HEK293 (cell line): ENCODE measurements around the gene GNG5.
A peak's percentile ranks its signal among the peaks of the same experiment; 100 is the strongest.

ENCODE experiments used
- CTCF ChIA-PET: fragments of 350-600 bp; formaldehyde crosslinking; extraction: SDS; loops from one replicate; lab custom pipeline; 2021; ENCODE audit warnings: antibody characterized with exemption; lab: Yijun Ruan, JAX
- POLR2A ChIA-PET: fragments of 300-600 bp; formaldehyde crosslinking; extraction: SDS; loops from one replicate; lab custom pipeline; 2020; ENCODE audit warnings: antibody characterized with exemption, inconsistent platforms; lab: Yijun Ruan, JAX
- H3K27ac ChIP-seq: fragments of 200-500 bp; sonication (Bioruptor generic); 2 replicates; pipeline ENCODE4 v1.5.1; 2014; ENCODE audit warnings: low read depth, low read length, control low read depth, inconsistent platforms; ENCODE audit errors: extremely low read depth
- H3K36me3 ChIP-seq, 2 experiments: fragments of 200-500 bp in 1 of 2; sonication (Bioruptor generic) in 1 of 2; 1 replicate in 1 of 2; 2 replicates in 1 of 2; pipeline ENCODE4 v1.5.1; 2014 to 2017; ENCODE audit warnings: inconsistent platforms in 2 of 2, low read length in 2 of 2; ENCODE audit not compliant: control insufficient read depth in 2 of 2, insufficient read depth in 1 of 2
- H3K4me1 ChIP-seq: fragments of 200-500 bp; sonication (Bioruptor generic); 2 replicates; pipeline ENCODE4 v1.5.1; 2014; ENCODE audit warnings: mild to moderate bottlenecking, low read length, inconsistent platforms; ENCODE audit not compliant: control insufficient read depth, insufficient read depth
- H3K4me3 ChIP-seq: 2 replicates; pipeline ENCODE4 v1.5.1; 2011; ENCODE audit warnings: low read depth, mild to moderate bottlenecking, control low read depth, low read length, moderate library complexity
- H3K9me3 ChIP-seq: fragments of 200-500 bp; sonication (Bioruptor generic); 2 replicates; pipeline ENCODE4 v1.5.1; 2014; ENCODE audit warnings: low read depth, low read length, inconsistent platforms; ENCODE audit not compliant: control insufficient read depth, insufficient read depth
- BCL11A ChIP-seq: fragments of 450-650 bp; formaldehyde crosslinking; IDR thresholded peaks from 2 replicates; pipeline ENCODE4 v1.5.1; 2016; ENCODE audit warnings: low read depth, missing biosample characterization, missing genetic modification characterization
- BCL11B ChIP-seq: fragments of 450-650 bp; formaldehyde crosslinking; IDR thresholded peaks from 2 replicates; pipeline ENCODE4 v1.5.1; 2016; ENCODE audit warnings: low read depth, missing biosample characterization, missing genetic modification characterization
- EGR2 ChIP-seq: fragments of 450-650 bp; formaldehyde crosslinking; IDR thresholded peaks from 2 replicates; pipeline ENCODE4 v1.5.1; 2016; ENCODE audit warnings: low read depth, missing biosample characterization, missing genetic modification characterization
- KLF8 ChIP-seq: fragments of 450-650 bp; formaldehyde crosslinking; IDR thresholded peaks from 2 replicates; pipeline ENCODE4 v1.5.1; 2016; ENCODE audit warnings: missing biosample characterization, missing genetic modification characterization
- KLF9 ChIP-seq: fragments of 450-650 bp; formaldehyde crosslinking; IDR thresholded peaks from 2 replicates; pipeline ENCODE4 v1.5.1; 2016; ENCODE audit warnings: missing biosample characterization, missing genetic modification characterization, low read depth
- SCRT2 ChIP-seq: fragments of 450-650 bp; formaldehyde crosslinking; IDR thresholded peaks from 2 replicates; pipeline ENCODE4 v1.5.1; 2016; ENCODE audit warnings: missing biosample characterization, missing genetic modification characterization
- YY2 ChIP-seq: fragments of 450-650 bp; formaldehyde crosslinking; IDR thresholded peaks from 2 replicates; pipeline ENCODE4 v1.5.1; 2016; ENCODE audit warnings: missing biosample characterization, missing genetic modification characterization
- ZBTB20 ChIP-seq: fragments of 450-650 bp; formaldehyde crosslinking; IDR thresholded peaks from 2 replicates; pipeline ENCODE4 v1.5.1; 2016; ENCODE audit warnings: missing biosample characterization, missing genetic modification characterization
- ZBTB26 ChIP-seq: fragments of 450-650 bp; formaldehyde crosslinking; optimal IDR thresholded peaks from 2 replicates; pipeline ENCODE3; 2016; ENCODE audit warnings: missing biosample characterization, mild to moderate bottlenecking, missing genetic modification characterization
- ZFP37 ChIP-seq: fragments of 450-650 bp; formaldehyde crosslinking; IDR thresholded peaks from 2 replicates; pipeline ENCODE4 v1.5.1; 2016; ENCODE audit warnings: missing biosample characterization, missing genetic modification characterization
- ZNF10 ChIP-seq: fragments of 450-650 bp; formaldehyde crosslinking; IDR thresholded peaks from 2 replicates; pipeline ENCODE4 v1.5.1; 2017; ENCODE audit warnings: missing biosample characterization, missing genetic modification characterization
- ZNF121 ChIP-seq: fragments of 450-650 bp; formaldehyde crosslinking; IDR thresholded peaks from 2 replicates; pipeline ENCODE4 v1.5.1; 2016; ENCODE audit warnings: missing biosample characterization, missing genetic modification characterization
- ZNF138 ChIP-seq: fragments of 450-650 bp; formaldehyde crosslinking; IDR thresholded peaks from 2 replicates; pipeline ENCODE4 v1.5.1; 2016; ENCODE audit warnings: missing biosample characterization, missing genetic modification characterization, borderline replicate concordance
- ZNF184 ChIP-seq: fragments of 450-650 bp; IDR thresholded peaks from 2 replicates; pipeline ENCODE4 v1.5.1; 2018; ENCODE audit warnings: missing biosample characterization, mild to moderate bottlenecking, missing genetic modification characterization
- ZNF214 ChIP-seq: fragments of 450-650 bp; formaldehyde crosslinking; IDR thresholded peaks from 2 replicates; pipeline ENCODE4 v1.5.1; 2017; ENCODE audit warnings: missing biosample characterization, mild to moderate bottlenecking, missing genetic modification characterization, borderline replicate concordance
- ZNF266 ChIP-seq: fragments of 450-650 bp; formaldehyde crosslinking; IDR thresholded peaks from 2 replicates; pipeline ENCODE4 v1.5.1; 2016; ENCODE audit warnings: missing biosample characterization, missing genetic modification characterization, low read depth
- ZNF292 ChIP-seq: fragments of 450-650 bp; formaldehyde crosslinking; IDR thresholded peaks from 2 replicates; pipeline ENCODE4 v1.5.1; 2016; ENCODE audit warnings: low read depth, missing biosample characterization, missing genetic modification characterization, borderline replicate concordance
- ZNF302 ChIP-seq: fragments of 450-650 bp; formaldehyde crosslinking; IDR thresholded peaks from 2 replicates; pipeline ENCODE4 v1.5.1; 2016; ENCODE audit warnings: missing biosample characterization, missing genetic modification characterization, low read depth
- ZNF433 ChIP-seq: fragments of 450-650 bp; formaldehyde crosslinking; IDR thresholded peaks from 2 replicates; pipeline ENCODE4 v1.5.1; 2016; ENCODE audit warnings: missing biosample characterization, missing genetic modification characterization, low read depth
- ZNF510 ChIP-seq: fragments of 450-650 bp; formaldehyde crosslinking; IDR thresholded peaks from 2 replicates; pipeline ENCODE4 v1.5.1; 2018; ENCODE audit warnings: mild to moderate bottlenecking, missing genetic modification characterization, missing biosample characterization; ENCODE audit not compliant: insufficient replicate concordance
- ZNF514 ChIP-seq: fragments of 450-650 bp; formaldehyde crosslinking; IDR thresholded peaks from 2 replicates; pipeline ENCODE4 v1.5.1; 2016; ENCODE audit warnings: missing biosample characterization, missing genetic modification characterization
- ZNF521 ChIP-seq: fragments of 450-650 bp; formaldehyde crosslinking; IDR thresholded peaks from 2 replicates; pipeline ENCODE4 v1.5.1; 2017; ENCODE audit warnings: missing biosample characterization, mild to moderate bottlenecking, missing genetic modification characterization
- ZNF548 ChIP-seq: fragments of 450-650 bp; formaldehyde crosslinking; IDR thresholded peaks from 2 replicates; pipeline ENCODE4 v1.5.1; 2016; ENCODE audit warnings: missing biosample characterization, missing genetic modification characterization
- ZNF555 ChIP-seq: fragments of 450-650 bp; formaldehyde crosslinking; conservative IDR thresholded peaks from 2 replicates; pipeline ENCODE4 v1.5.1; 2017; ENCODE audit warnings: missing biosample characterization, mild to moderate bottlenecking, missing genetic modification characterization, inconsistent platforms
- ZNF610 ChIP-seq: fragments of 450-650 bp; formaldehyde crosslinking; IDR thresholded peaks from 2 replicates; pipeline ENCODE4 v1.5.1; 2016; ENCODE audit warnings: missing biosample characterization, missing genetic modification characterization, borderline replicate concordance
- ZNF704 ChIP-seq: fragments of 450-650 bp; formaldehyde crosslinking; IDR thresholded peaks from 2 replicates; pipeline ENCODE4 v1.5.1; 2016; ENCODE audit warnings: missing biosample characterization, missing genetic modification characterization
- ZNF776 ChIP-seq: fragments of 450-650 bp; formaldehyde crosslinking; IDR thresholded peaks from 2 replicates; pipeline ENCODE4 v1.5.0; 2017; ENCODE audit warnings: missing biosample characterization, missing genetic modification characterization, borderline replicate concordance
- ZSCAN5A ChIP-seq: fragments of 450-650 bp; formaldehyde crosslinking; IDR thresholded peaks from 2 replicates; pipeline ENCODE4 v1.5.1; 2016; ENCODE audit warnings: missing biosample characterization, missing genetic modification characterization

Gene GNG5

GRCh38 chr1:84479998-84480397 lies 26.4 kb downstream of the GNG5 start:
- no peak overlapping the region for H3K27ac ChIP-seq
- CTCF ChIA-PET, result interaction anchor here (0.6 to 1.4 kb wide), 7 partner anchors 24 to 273 kb away, joined by 3 to 5 read pairs (median 3); no protein-coding TSS in a partner anchor
- POLR2A ChIA-PET, result interaction anchor here (0.7 to 1.9 kb wide), 3 partner anchors 10 to 94 kb away, joined by 3 to 6 read pairs (median 4); partner anchors contain the start of genes CTBS and SPATA1
- TF ChIP-seq ZBTB26 (tag by site-specific recombination), result no peak
- no peak for TF ChIP-seq ZNF302
- no peak for TF ChIP-seq ZNF514 (tag by site-specific recombination)
- no peak for TF ChIP-seq KLF9 (tag by site-specific recombination)
- TF ChIP-seq ZNF548, result no peak
- TF ChIP-seq KLF8 (tag by site-specific recombination), result no peak
- TF ChIP-seq EGR2, result no peak
- no peak for TF ChIP-seq ZNF555 (tag by site-specific recombination)
- TF ChIP-seq ZNF510, result no peak
- no peak for TF ChIP-seq ZNF610 (tag by site-specific recombination)
- TF ChIP-seq ZNF184 (tag by site-specific recombination), result no peak
- no peak for TF ChIP-seq SCRT2
- no peak for TF ChIP-seq ZBTB20 (tag by site-specific recombination)
- no peak for TF ChIP-seq BCL11A (tag by site-specific recombination)
- no peak for TF ChIP-seq ZNF214 (tag by site-specific recombination)
- TF ChIP-seq YY2 (tag by site-specific recombination), result no peak
- TF ChIP-seq ZNF704, result no peak
- TF ChIP-seq ZNF776, result no peak
- no peak for TF ChIP-seq ZNF138 (tag by site-specific recombination)
- TF ChIP-seq, all 188 proteins: peak for 0
- H3K9me3 ChIP-seq, result no peaks in the 10 kb centered on the region
- H3K4me1 ChIP-seq, result no peaks in the 10 kb centered on the region
- H3K4me3 ChIP-seq, result peak overlapping the region; percentile 82
- H3K36me3 ChIP-seq, result peaks cover 16 to 40% of the 10 kb centered on the region in 2 experiments

GRCh38 chr1:84478876-84479868 lies 27.2 kb downstream of the GNG5 start, which contains the start of gene RPF1:
Gene RPF1, plus strand, starts transcription at chr1:84479266. Its CDS starts 16 bp downstream, at chr1:84479282.
- ChIA-PET POLR2A (interaction anchor here (0.7 to 1.9 kb wide), 2 partner anchors 27 to 94 kb away, joined by 4 to 6 read pairs; partner anchors contain the start of genes CTBS and SPATA1), CTCF (interaction anchor here (0.6 to 1.3 kb wide), 5 partner anchors 72 to 245 kb away, joined by 3 to 4 read pairs (median 3); no protein-coding TSS in a partner anchor)
- Histone ChIP-seq H3K9me3 (no peaks in the 10 kb centered on the region), H3K4me1 (no peaks in the 10 kb centered on the region), H3K4me3 (peak within 1 kb of the TSS; percentile 82), H3K36me3 (peaks cover 11 to 32% of the 10 kb centered on the region in 2 experiments), H3K27ac (peak within 1 kb of the TSS; percentile 70)
- TF ChIP-seq BCL11A (tag by site-specific recombination), result no peak
- TF ChIP-seq ZNF292 (tag by site-specific recombination), result no peak
- no peak for TF ChIP-seq ZNF521
- no peak for TF ChIP-seq ZNF266
- TF ChIP-seq BCL11B (tag by site-specific recombination), result no peak
- TF ChIP-seq ZFP37 (tag by site-specific recombination), result peak; percentile 38; the same call in 1 of the 2 replicates
- TF ChIP-seq ZNF548, result no peak
- no peak for TF ChIP-seq ZNF555 (tag by site-specific recombination)
- TF ChIP-seq ZSCAN5A, result no peak
- TF ChIP-seq ZNF10 (tag by site-specific recombination), result no peak
- no peak for TF ChIP-seq ZNF433 (tag by site-specific recombination)
- no peak for TF ChIP-seq ZNF121 (tag by site-specific recombination)
